Sigmoid colon (tissue), 4 donors: Measurements from ENCODE around the gene SGTB.

Experiments used
- CTCF ChIP-seq, 4 experiments: fragments of 450-650 bp in 3 of 4; fragments of 200-600 bp in 1 of 4; IDR thresholded peaks; one replicate each; pipeline ENCODE4 v1.5.1; 2016 to 2019; ENCODE audit warnings: antibody characterized with exemption in 4 of 4, mild to moderate bottlenecking in 3 of 4, moderate library complexity in 2 of 4
- EP300 ChIP-seq, 4 donors: sonication (generic); formaldehyde crosslinking; IDR thresholded peaks; one replicate each; pipeline ENCODE4 v1.6.1; 2017; ENCODE audit warnings: antibody characterized with exemption in 4 of 4
- POLR2A ChIP-seq, 2 donors: fragments of 450-650 bp; IDR thresholded peaks; one replicate each; pipeline ENCODE4 v1.6.1; 2016; ENCODE audit warnings: antibody characterized with exemption in 2 of 2, mild to moderate bottlenecking in 2 of 2, moderate library complexity in 2 of 2
- POLR2AphosphoS5 ChIP-seq, 4 donors: sonication (generic); formaldehyde crosslinking; IDR thresholded peaks; one replicate each; pipeline ENCODE4 v1.6.1; 2017; ENCODE audit warnings: antibody characterized with exemption in 4 of 4

GRCh38 chr5:65722575-65723403 lies 880 bp upstream of the SGTB start:
- TF ChIP-seq CTCF (IDR thresholded peaks at IDR 0.05) (no peak), POLR2A (IDR thresholded peaks at IDR 0.05) (no peak), EP300 (IDR thresholded peaks at IDR 0.05) (no peak), POLR2AphosphoS5 (IDR thresholded peaks at IDR 0.05) (no peak)
